ENCODE data around the gene ECSIT.
"Not testable (repeated sequence)": the region's sequence is repeated elsewhere in the genome, so short reads cannot be mapped to it uniquely, and the experiment has no call there.

DNA sequence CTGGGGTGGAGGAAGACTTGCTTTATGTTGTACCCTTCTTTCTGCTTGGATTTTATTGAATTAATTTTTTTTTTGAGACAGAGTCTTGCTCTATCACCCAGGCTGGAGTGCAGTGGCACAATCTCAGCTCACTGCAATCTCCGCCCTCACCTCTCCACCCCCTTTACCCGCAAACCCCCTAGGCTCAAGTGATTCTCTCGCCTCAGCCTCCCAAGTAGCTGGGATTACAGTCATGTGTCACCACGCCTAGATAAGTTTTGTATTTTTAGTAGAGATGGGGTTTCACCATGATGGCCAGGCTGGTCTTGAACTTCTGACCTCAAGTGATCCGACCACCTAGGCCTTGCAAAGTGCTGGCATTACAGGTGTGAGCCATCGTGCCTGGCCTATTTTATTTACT, 44.4 kb upstream of the ECSIT start:
- TF ChIP-seq BHLHE40 (IDR thresholded peaks at IDR 0.05; ENCODE audit: low read depth, low read length); CTCF (IDR thresholded peaks at IDR 0.05); RNF2 (IDR thresholded peaks at IDR 0.05; ENCODE audit: borderline replicate concordance, low read depth); RFX5 (IDR thresholded peaks at IDR 0.05); ZSCAN20 (CRISPR knock-in tag; IDR thresholded peaks at IDR 0.05); MYC (IDR thresholded peaks at IDR 0.05; ENCODE audit: borderline replicate concordance, low read length); FOSL2 (IDR thresholded peaks at IDR 0.05); FOSL2 (CRISPR knock-in tag; IDR thresholded peaks at IDR 0.05); EP300 (IDR thresholded peaks at IDR 0.05); RAD21 (conservative IDR thresholded peaks at IDR 0.05 in 1 of 2, IDR thresholded peaks at IDR 0.05 in 1 of 2); POLR2A (IDR thresholded peaks at IDR 0.05; ENCODE audit: low read length); RCOR1 (IDR thresholded peaks at IDR 0.05; ENCODE audit: low read depth, low read length); CEBPB (IDR thresholded peaks at IDR 0.05): not testable (repeated sequence)
- TF ChIP-seq, protein P1, sequence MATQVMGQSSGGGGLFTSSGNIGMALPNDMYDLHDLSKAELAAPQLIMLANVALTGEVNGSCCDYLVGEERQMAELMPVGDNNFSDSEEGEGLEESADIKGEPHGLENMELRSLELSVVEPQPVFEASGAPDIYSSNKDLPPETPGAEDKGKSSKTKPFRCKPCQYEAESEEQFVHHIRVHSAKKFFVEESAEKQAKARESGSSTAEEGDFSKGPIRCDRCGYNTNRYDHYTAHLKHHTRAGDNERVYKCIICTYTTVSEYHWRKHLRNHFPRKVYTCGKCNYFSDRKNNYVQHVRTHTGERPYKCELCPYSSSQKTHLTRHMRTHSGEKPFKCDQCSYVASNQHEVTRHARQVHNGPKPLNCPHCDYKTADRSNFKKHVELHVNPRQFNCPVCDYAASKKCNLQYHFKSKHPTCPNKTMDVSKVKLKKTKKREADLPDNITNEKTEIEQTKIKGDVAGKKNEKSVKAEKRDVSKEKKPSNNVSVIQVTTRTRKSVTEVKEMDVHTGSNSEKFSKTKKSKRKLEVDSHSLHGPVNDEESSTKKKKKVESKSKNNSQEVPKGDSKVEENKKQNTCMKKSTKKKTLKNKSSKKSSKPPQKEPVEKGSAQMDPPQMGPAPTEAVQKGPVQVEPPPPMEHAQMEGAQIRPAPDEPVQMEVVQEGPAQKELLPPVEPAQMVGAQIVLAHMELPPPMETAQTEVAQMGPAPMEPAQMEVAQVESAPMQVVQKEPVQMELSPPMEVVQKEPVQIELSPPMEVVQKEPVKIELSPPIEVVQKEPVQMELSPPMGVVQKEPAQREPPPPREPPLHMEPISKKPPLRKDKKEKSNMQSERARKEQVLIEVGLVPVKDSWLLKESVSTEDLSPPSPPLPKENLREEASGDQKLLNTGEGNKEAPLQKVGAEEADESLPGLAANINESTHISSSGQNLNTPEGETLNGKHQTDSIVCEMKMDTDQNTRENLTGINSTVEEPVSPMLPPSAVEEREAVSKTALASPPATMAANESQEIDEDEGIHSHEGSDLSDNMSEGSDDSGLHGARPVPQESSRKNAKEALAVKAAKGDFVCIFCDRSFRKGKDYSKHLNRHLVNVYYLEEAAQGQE (IDR thresholded peaks at IDR 0.05) = not testable (repeated sequence)
- TF ChIP-seq, protein P2, sequence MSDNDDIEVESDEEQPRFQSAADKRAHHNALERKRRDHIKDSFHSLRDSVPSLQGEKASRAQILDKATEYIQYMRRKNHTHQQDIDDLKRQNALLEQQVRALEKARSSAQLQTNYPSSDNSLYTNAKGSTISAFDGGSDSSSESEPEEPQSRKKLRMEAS (IDR thresholded peaks at IDR 0.05) = not testable (repeated sequence)
